ENCODE results near the gene BTBD9. TPM values are rescaled to one million over a fixed set of nuclear protein-coding genes. Genes with fewer than 3 reads are reported as not detected.

The BTBD9 gene
- total and polyA plus RNA-seq, 2 donors (not counting 1 experiment from before 2014, with no cell fraction given) = 4.1 to 48.9 TPM

DNA sequence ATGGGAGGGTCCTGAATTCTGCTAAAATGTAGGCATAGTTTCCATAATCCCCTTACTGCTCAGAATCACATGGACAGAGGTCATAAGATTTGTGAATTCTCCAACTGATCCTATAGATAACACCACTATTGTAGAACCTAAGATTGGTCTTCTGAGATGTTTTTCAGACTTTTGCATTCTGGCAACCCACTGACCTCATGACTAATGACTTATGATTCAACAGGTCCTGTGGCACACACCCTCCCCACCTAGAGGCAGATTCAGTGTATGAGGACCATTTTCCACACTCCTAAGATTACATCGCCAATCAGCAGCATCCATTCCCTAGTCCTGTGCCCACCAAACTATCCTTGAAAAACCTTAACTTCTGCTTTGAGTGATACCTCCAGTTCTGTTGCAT is 207.2 kb downstream of the BTBD9 start:
- no peak overlapping the region for H2AFZ ChIP-seq (ENCODE audit: insufficient read depth, low read depth, low read length, poor library complexity, severe bottlenecking)
- no peak overlapping the region for H3K9ac ChIP-seq (ENCODE audit: low read length)
- no peak overlapping the region for H3K27ac ChIP-seq (ENCODE audit: low read length in 2 of 2)
- H3K27me3 ChIP-seq (replicated peaks in 1 of 4; ENCODE audit: control extremely low read depth in 1 of 4, control insufficient read depth in 3 of 4, insufficient read depth in 4 of 4, low read length in 3 of 4) = no peaks in the 10 kb centered on the region
- WGBS (ENCODE audit: insufficient coverage) = 100% methylated on average over 1 of the region's 1 CpG
- TF ChIP-seq EZH2 (IDR thresholded peaks at IDR 0.05; ENCODE audit: borderline replicate concordance, insufficient read depth, low read depth, low read length, poor library complexity, severe bottlenecking) = no peak
- TF ChIP-seq, protein P1, sequence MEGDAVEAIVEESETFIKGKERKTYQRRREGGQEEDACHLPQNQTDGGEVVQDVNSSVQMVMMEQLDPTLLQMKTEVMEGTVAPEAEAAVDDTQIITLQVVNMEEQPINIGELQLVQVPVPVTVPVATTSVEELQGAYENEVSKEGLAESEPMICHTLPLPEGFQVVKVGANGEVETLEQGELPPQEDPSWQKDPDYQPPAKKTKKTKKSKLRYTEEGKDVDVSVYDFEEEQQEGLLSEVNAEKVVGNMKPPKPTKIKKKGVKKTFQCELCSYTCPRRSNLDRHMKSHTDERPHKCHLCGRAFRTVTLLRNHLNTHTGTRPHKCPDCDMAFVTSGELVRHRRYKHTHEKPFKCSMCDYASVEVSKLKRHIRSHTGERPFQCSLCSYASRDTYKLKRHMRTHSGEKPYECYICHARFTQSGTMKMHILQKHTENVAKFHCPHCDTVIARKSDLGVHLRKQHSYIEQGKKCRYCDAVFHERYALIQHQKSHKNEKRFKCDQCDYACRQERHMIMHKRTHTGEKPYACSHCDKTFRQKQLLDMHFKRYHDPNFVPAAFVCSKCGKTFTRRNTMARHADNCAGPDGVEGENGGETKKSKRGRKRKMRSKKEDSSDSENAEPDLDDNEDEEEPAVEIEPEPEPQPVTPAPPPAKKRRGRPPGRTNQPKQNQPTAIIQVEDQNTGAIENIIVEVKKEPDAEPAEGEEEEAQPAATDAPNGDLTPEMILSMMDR (IDR thresholded peaks at IDR 0.05) = no peak
- H3K4me3 ChIP-seq (ENCODE audit: control extremely low read depth in 1 of 5, extremely low read depth in 1 of 5, insufficient read depth in 1 of 5, low read depth in 2 of 5, low read length in 4 of 5) = no peak overlapping the region
- peaks cover 4% of the 10 kb centered on the region for H3K9me3 Mint-ChIP-seq (ENCODE audit: insufficient read depth)
- peaks cover 0 to 15% (median 4%) of the 10 kb centered on the region in 3 donors for H3K9me3 ChIP-seq (ENCODE audit: control extremely low read depth in 1 of 3, control insufficient read depth in 2 of 3, insufficient read depth in 1 of 3, low read length in 2 of 3)
- ChIA-PET CTCF (no interaction called here), POLR2A (no interaction called here)
- H3K4me1 ChIP-seq (ENCODE audit: control insufficient read depth in 2 of 2, insufficient read depth in 2 of 2, low read length in 2 of 2) = peaks cover 12 to 14% of the 10 kb centered on the region in 2 donors
- peak overlapping the region; percentile 34 for H3K27ac Mint-ChIP-seq
- no peaks in the 10 kb centered on the region for H4K20me1 ChIP-seq (ENCODE audit: control insufficient read depth, insufficient read depth, low read length, poor library complexity, severe bottlenecking)
- intact Hi-C loops (cut with micrococcal nuclease) = no loop called here
- DNase-seq (no peak), ATAC-seq (ENCODE audit: low read depth) (no peak)
- H3K27me3 Mint-ChIP-seq = no peaks in the 10 kb centered on the region
- H3K4me3 Mint-ChIP-seq = no peak overlapping the region
- peaks cover 45% of the 10 kb centered on the region for H3K4me1 Mint-ChIP-seq
- H3K79me2 ChIP-seq (ENCODE audit: control insufficient read depth, insufficient read depth, low read length) = peaks cover 1% of the 10 kb centered on the region
- H3K36me3 ChIP-seq (replicated peaks in 1 of 2; ENCODE audit: control extremely low read depth in 1 of 2, control insufficient read depth in 1 of 2, extremely low read depth in 1 of 2, insufficient read depth in 2 of 2, low read length in 1 of 2) = no peaks in the 10 kb centered on the region
- no peak overlapping the region for H3K4me2 ChIP-seq (replicated peaks; ENCODE audit: low read depth, low read length, poor library complexity, severe bottlenecking)

DNA sequence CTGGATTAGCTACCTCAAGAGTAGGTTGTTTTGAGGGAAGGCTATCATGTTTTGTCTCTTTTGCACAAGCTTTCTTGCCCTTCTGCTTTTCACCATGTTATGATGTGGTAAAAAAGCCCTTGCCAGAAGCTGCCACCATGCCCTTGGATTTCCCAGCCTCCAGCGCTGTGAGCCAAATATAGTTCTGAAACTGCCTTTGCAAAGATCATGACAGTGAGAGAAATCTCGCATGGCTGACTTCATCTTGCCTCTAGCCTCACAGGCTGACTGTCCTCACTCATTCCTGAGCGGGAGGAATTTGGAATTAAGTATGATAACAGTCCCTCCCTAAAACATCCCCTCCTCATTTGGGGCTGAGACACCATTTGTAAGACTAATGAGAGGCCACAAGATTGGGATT is 207.7 kb downstream of the BTBD9 start:
- Histone ChIP-seq H3K4me2 (replicated peaks; ENCODE audit: low read depth, low read length, poor library complexity, severe bottlenecking) (no peak overlapping the region), H3K79me2 (ENCODE audit: control insufficient read depth, insufficient read depth, low read length) (peaks cover 5% of the 10 kb centered on the region), H3K9ac (ENCODE audit: low read length) (no peak overlapping the region), H3K27me3 (replicated peaks in 1 of 4; ENCODE audit: control extremely low read depth in 1 of 4, control insufficient read depth in 3 of 4, insufficient read depth in 4 of 4, low read length in 3 of 4) (no peaks in the 10 kb centered on the region), H3K4me3 (ENCODE audit: control extremely low read depth in 1 of 5, extremely low read depth in 1 of 5, insufficient read depth in 1 of 5, low read depth in 2 of 5, low read length in 4 of 5) (no peak overlapping the region), H3K36me3 (replicated peaks in 1 of 2; ENCODE audit: control extremely low read depth in 1 of 2, control insufficient read depth in 1 of 2, extremely low read depth in 1 of 2, insufficient read depth in 2 of 2, low read length in 1 of 2) (no peaks in the 10 kb centered on the region), H4K20me1 (ENCODE audit: control insufficient read depth, insufficient read depth, low read length, poor library complexity, severe bottlenecking) (no peaks in the 10 kb centered on the region), H3K4me1 (ENCODE audit: control insufficient read depth in 2 of 2, insufficient read depth in 2 of 2, low read length in 2 of 2) (peaks cover 16 to 18% of the 10 kb centered on the region in 2 donors), H2AFZ (ENCODE audit: insufficient read depth, low read depth, low read length, poor library complexity, severe bottlenecking) (no peak overlapping the region), H3K9me3 (ENCODE audit: control extremely low read depth in 1 of 3, control insufficient read depth in 2 of 3, insufficient read depth in 1 of 3, low read length in 2 of 3) (peaks cover 0 to 15% (median 4%) of the 10 kb centered on the region in 3 donors), H3K27ac (ENCODE audit: low read length in 2 of 2) (no peak overlapping the region)
- no peak for TF ChIP-seq EZH2 (IDR thresholded peaks at IDR 0.05; ENCODE audit: borderline replicate concordance, insufficient read depth, low read depth, low read length, poor library complexity, severe bottlenecking)
- TF ChIP-seq, protein P1 (IDR thresholded peaks at IDR 0.05) = no peak
- DNase-seq = no peak
- ATAC-seq (ENCODE audit: low read depth) = no peak
- H3K27ac Mint-ChIP-seq = peak overlapping the region; percentile 34
- WGBS (ENCODE audit: insufficient coverage) = 100% methylated on average over 1 of the region's 3 CpGs
- intact Hi-C loops (cut with micrococcal nuclease) = no loop called here
- CTCF ChIA-PET = no interaction called here
- H3K4me1 Mint-ChIP-seq = peaks cover 47% of the 10 kb centered on the region
- POLR2A ChIA-PET = no interaction called here
- no peak overlapping the region for H3K4me3 Mint-ChIP-seq
- H3K9me3 Mint-ChIP-seq (ENCODE audit: insufficient read depth) = peaks cover 4% of the 10 kb centered on the region
- no peaks in the 10 kb centered on the region for H3K27me3 Mint-ChIP-seq

All from B cell (primary cell).